Esophagus muscularis mucosa (tissue), 4 donors: Measurements from ENCODE around the gene SLC8A1.

ENCODE experiments used
- EP300 ChIP-seq: sonication (generic); formaldehyde crosslinking; IDR thresholded peaks from one replicate; pipeline ENCODE4 v1.6.1; 2017; ENCODE audit warnings: antibody characterized with exemption
- POLR2A ChIP-seq: fragments of 450-650 bp; IDR thresholded peaks from one replicate; pipeline ENCODE4 v1.6.1; 2017; ENCODE audit warnings: antibody characterized with exemption, moderate library complexity, mild to moderate bottlenecking, low read depth
- POLR2AphosphoS5 ChIP-seq, 2 donors: sonication (generic); formaldehyde crosslinking; IDR thresholded peaks; one replicate each; pipeline ENCODE4 v1.6.1; 2017; ENCODE audit warnings: antibody characterized with exemption in 2 of 2
- TF ChIP-seq, protein P1 (sequence below), 3 experiments: fragments of 200-600 bp in 2 of 3; fragments of 450-650 bp in 1 of 3; sonication (generic) in 2 of 3; IDR thresholded peaks; one replicate each; pipeline ENCODE4 v1.5.1; 2017 to 2019; ENCODE audit warnings: antibody characterized with exemption in 3 of 3, mild to moderate bottlenecking in 2 of 3, moderate library complexity in 1 of 3

DNA sequence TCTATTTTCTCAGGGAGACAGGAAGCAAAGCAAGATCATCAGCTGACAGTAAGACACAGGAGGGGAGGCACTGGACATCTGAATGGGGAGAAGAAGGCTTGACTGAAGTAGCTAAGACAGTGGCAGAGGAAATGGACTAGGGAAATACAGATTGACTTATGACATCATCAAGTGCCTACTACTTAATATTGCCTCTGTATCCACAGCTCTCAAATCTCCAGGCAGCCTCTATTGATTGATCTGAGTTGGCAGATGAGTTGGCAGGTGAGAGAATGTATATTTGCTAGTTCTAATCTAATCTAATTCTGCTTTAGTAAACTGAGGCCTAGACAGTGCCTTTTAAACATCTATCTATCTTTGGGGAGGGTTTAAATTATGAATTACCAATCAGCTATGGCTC lies 242.1 kb downstream of the SLC8A1 start:
- TF ChIP-seq POLR2AphosphoS5 (IDR thresholded peaks at IDR 0.05) (no peak), POLR2A (no peak), EP300 (no peak)
- TF ChIP-seq, protein P1, sequence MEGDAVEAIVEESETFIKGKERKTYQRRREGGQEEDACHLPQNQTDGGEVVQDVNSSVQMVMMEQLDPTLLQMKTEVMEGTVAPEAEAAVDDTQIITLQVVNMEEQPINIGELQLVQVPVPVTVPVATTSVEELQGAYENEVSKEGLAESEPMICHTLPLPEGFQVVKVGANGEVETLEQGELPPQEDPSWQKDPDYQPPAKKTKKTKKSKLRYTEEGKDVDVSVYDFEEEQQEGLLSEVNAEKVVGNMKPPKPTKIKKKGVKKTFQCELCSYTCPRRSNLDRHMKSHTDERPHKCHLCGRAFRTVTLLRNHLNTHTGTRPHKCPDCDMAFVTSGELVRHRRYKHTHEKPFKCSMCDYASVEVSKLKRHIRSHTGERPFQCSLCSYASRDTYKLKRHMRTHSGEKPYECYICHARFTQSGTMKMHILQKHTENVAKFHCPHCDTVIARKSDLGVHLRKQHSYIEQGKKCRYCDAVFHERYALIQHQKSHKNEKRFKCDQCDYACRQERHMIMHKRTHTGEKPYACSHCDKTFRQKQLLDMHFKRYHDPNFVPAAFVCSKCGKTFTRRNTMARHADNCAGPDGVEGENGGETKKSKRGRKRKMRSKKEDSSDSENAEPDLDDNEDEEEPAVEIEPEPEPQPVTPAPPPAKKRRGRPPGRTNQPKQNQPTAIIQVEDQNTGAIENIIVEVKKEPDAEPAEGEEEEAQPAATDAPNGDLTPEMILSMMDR (IDR thresholded peaks at IDR 0.05), result no peak
